ENCODE results near the gene EFEMP1. TPM values are rescaled to one million over a fixed set of nuclear protein-coding genes. Genes with fewer than 3 reads are reported as not detected.

Gene EFEMP1
- total RNA-seq, 4 donors from 2014 or later = 379 to 821 (median 437) TPM

- Histone ChIP-seq H3K27me3 (no peaks in the 10 kb centered on the region), H3K9me3 (no peaks in the 10 kb centered on the region), H3K4me1 (peaks cover 6 to 8% of the 10 kb centered on the region in 2 donors), H3K27ac (no peak overlapping the region), H3K4me3 (replicated peaks in 1 of 3) (no peak overlapping the region), H3K36me3 (no peaks in the 10 kb centered on the region)
- no peak for TF ChIP-seq POLR2A (IDR thresholded peaks at IDR 0.05)
- TF ChIP-seq CTCF (IDR thresholded peaks at IDR 0.05) = no peak
- 88 to 95% methylated on average over 1 of the region's 1 CpG for WGBS, 2 donors
- intact Hi-C loops (cut with DNase I) = no loop called here
- DNase-seq = no peak
These were observed 3.4 kb upstream of the EFEMP1 start for GRCh38 chr2:55926974-55927373.

- no peaks in the 10 kb centered on the region for H3K36me3 ChIP-seq
- no peaks in the 10 kb centered on the region for H3K27me3 ChIP-seq
- H3K4me3 ChIP-seq (replicated peaks in 1 of 3) = no peak overlapping the region
- H3K27ac ChIP-seq = no peak overlapping the region
- WGBS, 2 donors = 68 to 91% methylated on average over 1 of the region's 1 CpG
- no peak for DNase-seq
- TF ChIP-seq POLR2A (IDR thresholded peaks at IDR 0.05) (no peak), CTCF (IDR thresholded peaks at IDR 0.05) (no peak)
- intact Hi-C loops (cut with DNase I) = no loop called here
- H3K4me1 ChIP-seq = peaks cover 6 to 8% of the 10 kb centered on the region in 2 donors
- no peaks in the 10 kb centered on the region for H3K9me3 ChIP-seq
These were observed 2.7 kb upstream of the EFEMP1 start for GRCh38 chr2:55926246-55926645.

GRCh38 chr2:55923982-55924321, 370 bp upstream of the EFEMP1 start:
- intact Hi-C loops (cut with DNase I) = no loop called here
- no peaks in the 10 kb centered on the region for H3K27me3 ChIP-seq
- peaks cover 18 to 21% of the 10 kb centered on the region in 2 donors for H3K4me1 ChIP-seq
- peak overlapping the region in 2 of 3 donors; percentile 83 to 96 for H3K27ac ChIP-seq
- H3K36me3 ChIP-seq = no peaks in the 10 kb centered on the region
- H3K9me3 ChIP-seq = no peaks in the 10 kb centered on the region
- TF ChIP-seq POLR2A (IDR thresholded peaks at IDR 0.05) (no peak), CTCF (IDR thresholded peaks at IDR 0.05) (no peak)
- peak overlapping the region; percentile 56 to 86 (median 69) for H3K4me3 ChIP-seq (replicated peaks in 1 of 3)
- 2 to 3% methylated on average over 8 of the region's 8 CpGs for WGBS, 2 donors
- no peak for DNase-seq

GRCh38 chr2:55922291-55922907, 1.2 kb downstream of the EFEMP1 start:
- Histone ChIP-seq H3K36me3 (no peaks in the 10 kb centered on the region), H3K27ac (peak overlapping the region in 2 of 3 donors; percentile 83 to 96), H3K4me3 (replicated peaks in 1 of 3) (peak overlapping the region in 2 of 3 donors; percentile 56 to 86), H3K27me3 (no peaks in the 10 kb centered on the region), H3K4me1 (peaks cover 18 to 21% of the 10 kb centered on the region in 2 donors), H3K9me3 (no peaks in the 10 kb centered on the region)
- WGBS, 2 donors = 11 to 15% methylated on average over 19 of the region's 19 CpGs
- intact Hi-C loops (cut with DNase I) = no loop called here
- no peak for TF ChIP-seq POLR2A (IDR thresholded peaks at IDR 0.05)
- no peak for TF ChIP-seq CTCF (IDR thresholded peaks at IDR 0.05)
- DNase-seq = peak in 1 of 2 donors; percentile 9

- H3K4me3 ChIP-seq (replicated peaks in 1 of 3) = no peak overlapping the region
- no peaks in the 10 kb centered on the region for H3K27me3 ChIP-seq
- TF ChIP-seq CTCF (IDR thresholded peaks at IDR 0.05) (no peak), POLR2A (IDR thresholded peaks at IDR 0.05) (no peak)
- peak overlapping the region in 2 of 3 donors; percentile 4 to 54 for H3K27ac ChIP-seq
- 74 to 96% methylated on average over 3 of the region's 3 CpGs for WGBS, 2 donors
- H3K36me3 ChIP-seq = no peaks in the 10 kb centered on the region
- peaks cover 18 to 21% of the 10 kb centered on the region in 2 donors for H3K4me1 ChIP-seq
- no peak for DNase-seq
- intact Hi-C loops (cut with DNase I) = no loop called here
- H3K9me3 ChIP-seq = no peaks in the 10 kb centered on the region
These were observed 4.0 kb downstream of the EFEMP1 start for GRCh38 chr2:55919574-55919973.

Data from thyroid gland (tissue), 4 donors.